ENCODE results near the gene EFHD2.

DNA sequence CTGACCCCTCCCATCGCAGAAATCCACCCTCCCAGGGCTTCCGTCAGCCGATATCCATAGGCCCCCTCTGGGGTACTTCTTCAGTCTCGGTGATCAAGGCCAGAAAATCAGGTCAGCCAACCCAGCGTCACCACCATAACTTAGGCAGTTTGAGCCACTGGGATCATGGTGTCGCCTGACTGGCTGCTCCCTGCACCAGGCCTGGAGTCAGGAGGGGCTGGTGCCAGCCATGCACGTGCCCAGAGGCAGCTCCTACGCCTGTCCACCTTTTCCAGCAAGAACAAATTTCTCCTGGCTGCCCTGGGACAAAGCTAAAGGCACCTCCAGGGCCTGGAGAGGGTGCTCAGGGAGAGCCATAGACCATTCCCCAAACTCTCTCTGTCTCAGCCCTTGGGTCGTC is 23.8 kb downstream of the EFHD2 start:
- TF ChIP-seq, protein P1, sequence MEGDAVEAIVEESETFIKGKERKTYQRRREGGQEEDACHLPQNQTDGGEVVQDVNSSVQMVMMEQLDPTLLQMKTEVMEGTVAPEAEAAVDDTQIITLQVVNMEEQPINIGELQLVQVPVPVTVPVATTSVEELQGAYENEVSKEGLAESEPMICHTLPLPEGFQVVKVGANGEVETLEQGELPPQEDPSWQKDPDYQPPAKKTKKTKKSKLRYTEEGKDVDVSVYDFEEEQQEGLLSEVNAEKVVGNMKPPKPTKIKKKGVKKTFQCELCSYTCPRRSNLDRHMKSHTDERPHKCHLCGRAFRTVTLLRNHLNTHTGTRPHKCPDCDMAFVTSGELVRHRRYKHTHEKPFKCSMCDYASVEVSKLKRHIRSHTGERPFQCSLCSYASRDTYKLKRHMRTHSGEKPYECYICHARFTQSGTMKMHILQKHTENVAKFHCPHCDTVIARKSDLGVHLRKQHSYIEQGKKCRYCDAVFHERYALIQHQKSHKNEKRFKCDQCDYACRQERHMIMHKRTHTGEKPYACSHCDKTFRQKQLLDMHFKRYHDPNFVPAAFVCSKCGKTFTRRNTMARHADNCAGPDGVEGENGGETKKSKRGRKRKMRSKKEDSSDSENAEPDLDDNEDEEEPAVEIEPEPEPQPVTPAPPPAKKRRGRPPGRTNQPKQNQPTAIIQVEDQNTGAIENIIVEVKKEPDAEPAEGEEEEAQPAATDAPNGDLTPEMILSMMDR (IDR thresholded peaks at IDR 0.05; ENCODE audit: insufficient read depth, low read depth, low read length) = no peak
- no peak for TF ChIP-seq EZH2 (IDR thresholded peaks at IDR 0.05; ENCODE audit: insufficient read depth, low read length)
